HG02943 (cell line): ENCODE measurements around the gene TMEM132C.
"Not testable (repeated sequence)": the region's sequence is repeated elsewhere in the genome, so short reads cannot be mapped to it uniquely, and the experiment has no call there.

Experiments
- ATAC-seq: cut with Tn5 transposase; IDR thresholded peaks from one replicate; pipeline ENCODE4 v1.9.1; 2021; ENCODE audit warnings: mild to moderate bottlenecking, low read depth, moderate library complexity; ENCODE audit not compliant: unreplicated experiment

The TMEM132C gene

DNA sequence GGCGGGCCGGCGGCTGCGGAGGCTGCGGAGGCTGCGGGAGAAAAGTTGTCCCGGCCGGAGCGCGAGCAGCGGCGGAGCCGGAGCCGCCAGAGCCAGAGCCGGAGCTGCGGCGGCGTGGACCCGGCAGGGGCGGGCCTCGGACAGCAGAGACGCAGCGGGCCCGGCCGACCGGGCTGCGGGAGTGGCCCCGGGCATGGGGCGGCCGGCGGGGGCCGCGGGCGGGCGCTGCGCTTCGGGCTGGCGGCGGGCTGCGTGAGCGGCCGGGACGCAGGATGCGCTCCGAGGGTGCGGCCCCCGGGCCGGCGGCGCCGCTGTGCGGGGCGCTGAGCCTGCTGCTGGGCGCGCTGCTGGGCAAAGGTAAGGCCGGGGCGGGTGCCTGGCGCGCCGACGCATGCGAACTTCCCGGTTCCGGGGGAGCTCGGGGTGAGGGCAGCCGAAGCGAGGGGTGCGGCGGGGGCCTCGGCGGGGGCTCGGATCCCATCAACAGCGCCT, at the start of gene TMEM132C:
TSS of gene TMEM132C (plus strand) at position 40 of the 492 bp plus-strand sequence. CDS start at position 273, 233 bp downstream.
- ATAC-seq: no peak

DNA sequence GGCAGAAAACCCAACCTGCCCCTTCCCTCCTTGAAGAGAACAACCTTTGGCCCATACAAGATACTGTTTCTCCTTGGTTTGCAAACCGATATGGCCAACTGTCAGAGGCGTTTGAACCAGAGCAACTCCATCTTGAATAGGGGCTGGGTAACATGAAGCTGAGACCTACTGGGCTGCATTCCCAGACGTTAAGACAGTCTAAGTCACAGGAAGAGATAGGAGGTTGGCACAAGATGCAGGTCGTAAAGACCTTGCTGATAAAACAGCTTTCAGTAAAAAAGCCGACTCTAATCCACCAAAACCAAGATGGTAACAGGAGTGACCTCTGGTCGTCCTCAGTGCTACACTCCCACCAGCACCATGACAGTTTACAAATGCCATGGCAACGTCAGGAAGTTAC, 42.7 kb upstream of the TMEM132C start:
- ATAC-seq: no peak

DNA sequence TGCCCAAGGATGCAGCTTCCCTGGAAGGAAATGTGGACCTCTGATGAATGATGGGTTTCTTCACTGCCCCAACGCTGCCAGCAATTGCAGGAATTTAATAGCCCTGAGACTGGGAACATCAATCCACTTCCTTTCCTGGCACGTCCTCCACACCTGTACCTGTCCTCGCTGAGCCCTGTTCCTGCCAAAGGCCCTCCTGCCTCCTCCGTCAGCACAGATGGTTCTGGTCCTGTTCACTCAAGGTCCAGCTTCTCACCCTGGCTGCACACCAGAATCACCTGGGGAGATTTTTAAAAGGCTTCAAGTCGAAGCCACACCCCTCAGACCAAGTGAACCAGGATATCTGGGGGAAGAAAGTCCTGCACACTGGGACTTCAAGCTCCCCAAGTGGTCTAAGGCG, 38.4 kb upstream of the TMEM132C start:
- ATAC-seq: no peak

DNA sequence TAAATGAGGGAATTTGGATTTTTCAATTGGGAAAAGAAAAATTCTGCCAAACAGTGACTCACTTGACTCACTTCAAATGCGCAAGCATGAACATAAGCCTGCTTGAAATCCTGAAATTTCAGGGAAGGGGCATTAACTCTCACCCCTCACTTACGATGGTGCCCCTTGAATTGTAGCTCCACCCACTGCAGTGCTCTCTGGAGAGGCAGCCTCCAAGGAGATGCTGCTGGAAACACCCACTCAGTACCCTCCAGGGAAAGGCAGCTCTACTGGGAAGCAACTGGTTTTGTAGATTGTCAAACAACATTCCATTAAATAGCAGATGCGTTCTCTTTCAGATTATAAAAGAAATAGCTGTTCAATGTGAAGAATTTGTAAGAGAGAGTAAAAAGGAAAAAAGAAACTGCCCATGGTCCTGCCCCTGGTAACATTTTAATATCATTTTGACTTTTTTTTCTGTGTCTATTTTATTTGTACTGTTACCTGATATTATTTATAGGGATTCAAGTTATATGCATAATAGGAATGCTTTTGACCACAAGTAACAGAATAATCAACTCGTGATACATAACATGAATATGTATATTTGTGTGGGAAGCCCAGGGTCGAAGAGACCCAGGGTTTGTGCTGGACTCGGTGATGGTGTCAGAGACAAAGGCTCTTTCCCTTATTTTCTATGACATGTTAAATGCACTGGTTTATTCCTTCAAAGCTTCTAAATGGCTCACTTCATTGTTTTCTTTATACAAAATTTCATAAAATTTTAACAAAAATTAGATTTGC, 31.1 kb upstream of the TMEM132C start:
- no peak for ATAC-seq

DNA sequence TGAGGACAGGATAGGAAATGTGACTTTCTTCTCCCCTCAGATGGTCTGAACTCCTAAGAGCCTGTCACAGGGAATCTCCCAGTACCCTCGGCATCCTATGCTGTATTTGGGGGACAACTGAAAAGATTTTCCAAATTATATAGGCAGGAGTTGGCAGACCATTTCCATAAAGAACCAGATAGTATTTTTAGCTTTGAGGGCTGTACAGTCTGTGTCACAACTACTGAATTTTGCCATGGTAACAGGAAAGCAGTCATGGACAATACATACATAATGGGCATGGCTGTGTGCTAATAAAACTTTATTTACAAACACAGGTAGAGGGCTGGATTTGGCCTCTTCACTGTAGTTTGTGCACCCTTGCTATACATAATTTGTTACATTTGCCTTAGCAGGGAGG, 30.4 kb upstream of the TMEM132C start:
- no peak for ATAC-seq

DNA sequence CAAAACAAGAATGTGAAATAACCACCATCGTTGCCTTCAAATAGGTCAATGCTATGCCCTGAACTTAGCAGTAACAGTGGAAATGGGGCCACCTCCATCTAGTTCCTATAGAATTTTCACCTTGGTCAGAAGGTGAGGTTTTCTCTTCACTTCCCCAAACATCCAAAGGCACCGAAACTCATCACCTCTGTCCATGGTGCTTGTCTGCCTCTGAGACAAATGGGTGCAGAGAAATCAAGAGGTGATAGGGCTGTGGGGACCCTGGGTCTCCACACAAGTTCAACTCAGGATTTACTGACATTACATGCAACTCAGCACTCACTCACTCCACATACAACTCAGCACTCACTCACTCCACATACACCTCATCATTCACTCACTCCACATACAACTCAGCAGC, 26.2 kb upstream of the TMEM132C start:
- ATAC-seq: no peak

DNA sequence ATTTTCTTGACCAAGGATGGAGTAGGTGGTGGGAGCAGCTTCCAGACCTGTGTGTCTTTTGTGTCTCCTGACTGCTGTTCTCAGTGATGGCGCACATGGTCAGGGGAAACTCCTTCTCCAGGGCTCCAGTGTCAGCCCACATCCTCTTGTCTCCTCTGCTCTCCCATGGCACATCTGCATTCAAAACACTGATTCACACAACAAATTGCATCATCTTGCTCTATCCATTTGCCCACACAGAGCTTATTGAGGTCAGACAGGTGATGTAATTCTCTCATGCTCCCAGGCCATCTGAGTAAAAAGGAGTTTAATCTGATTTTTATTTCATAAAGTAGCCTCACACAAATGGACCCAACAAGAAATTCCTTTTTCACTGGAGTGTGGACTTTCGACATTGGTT, 21.8 kb upstream of the TMEM132C start:
- ATAC-seq: no peak

DNA sequence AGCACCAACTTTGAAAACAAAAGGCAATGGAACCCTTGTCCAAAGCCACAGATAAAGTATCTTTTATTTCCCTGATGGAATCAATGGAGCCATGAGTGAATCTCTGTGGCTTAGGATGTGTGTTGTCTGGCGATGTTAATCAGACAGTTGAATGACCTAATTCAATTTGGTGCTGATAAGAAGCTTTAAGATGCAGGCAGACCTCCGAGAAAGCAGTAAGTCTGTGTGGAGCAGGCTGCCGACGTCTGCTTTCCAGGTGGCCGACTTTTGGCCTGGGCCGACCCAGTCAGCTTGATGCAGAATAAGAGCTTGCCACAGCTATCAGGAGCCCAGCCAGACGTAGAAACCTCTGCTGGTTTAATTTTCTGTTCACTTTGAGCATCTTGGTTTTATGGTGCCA, 21.1 kb upstream of the TMEM132C start:
- no peak for ATAC-seq

DNA sequence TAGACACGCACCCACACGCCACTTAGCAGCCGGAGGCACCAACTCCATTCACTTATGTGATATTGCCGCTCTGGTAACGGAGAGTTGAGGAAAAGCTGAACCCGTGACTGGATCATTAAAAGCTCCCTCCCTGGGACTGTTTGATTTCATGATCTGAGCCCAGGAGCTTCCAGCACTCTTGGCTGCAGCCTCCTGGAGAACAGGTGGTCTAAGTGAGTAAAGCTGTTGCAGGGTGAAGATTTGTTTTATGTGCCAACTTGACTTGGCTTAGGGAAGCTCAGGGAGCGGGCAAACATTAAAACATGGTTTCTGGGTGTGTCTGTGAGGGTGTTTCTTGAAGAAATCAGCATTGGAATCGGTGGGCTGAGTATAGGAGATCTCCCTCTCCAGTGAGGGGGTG, 16.9 kb upstream of the TMEM132C start:
- no peak for ATAC-seq

DNA sequence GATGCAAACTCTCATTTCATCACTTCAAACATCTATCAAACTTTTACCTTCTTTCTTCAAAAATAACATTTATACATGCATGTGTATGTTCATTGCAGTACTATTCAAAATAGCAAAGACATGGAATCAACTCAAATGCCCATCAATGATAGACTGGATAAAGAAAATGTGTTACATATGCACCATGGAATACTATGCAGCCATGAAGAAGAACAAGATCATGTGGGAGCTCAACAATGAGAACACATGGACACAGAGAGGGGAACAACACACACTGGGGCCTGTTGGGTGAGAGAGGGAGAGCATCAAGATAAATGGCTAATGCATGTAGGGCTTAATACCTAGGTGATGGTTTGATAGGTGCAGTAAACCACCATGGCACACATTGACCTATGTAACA, 13.1 kb upstream of the TMEM132C start:
- not testable (repeated sequence) for ATAC-seq

DNA sequence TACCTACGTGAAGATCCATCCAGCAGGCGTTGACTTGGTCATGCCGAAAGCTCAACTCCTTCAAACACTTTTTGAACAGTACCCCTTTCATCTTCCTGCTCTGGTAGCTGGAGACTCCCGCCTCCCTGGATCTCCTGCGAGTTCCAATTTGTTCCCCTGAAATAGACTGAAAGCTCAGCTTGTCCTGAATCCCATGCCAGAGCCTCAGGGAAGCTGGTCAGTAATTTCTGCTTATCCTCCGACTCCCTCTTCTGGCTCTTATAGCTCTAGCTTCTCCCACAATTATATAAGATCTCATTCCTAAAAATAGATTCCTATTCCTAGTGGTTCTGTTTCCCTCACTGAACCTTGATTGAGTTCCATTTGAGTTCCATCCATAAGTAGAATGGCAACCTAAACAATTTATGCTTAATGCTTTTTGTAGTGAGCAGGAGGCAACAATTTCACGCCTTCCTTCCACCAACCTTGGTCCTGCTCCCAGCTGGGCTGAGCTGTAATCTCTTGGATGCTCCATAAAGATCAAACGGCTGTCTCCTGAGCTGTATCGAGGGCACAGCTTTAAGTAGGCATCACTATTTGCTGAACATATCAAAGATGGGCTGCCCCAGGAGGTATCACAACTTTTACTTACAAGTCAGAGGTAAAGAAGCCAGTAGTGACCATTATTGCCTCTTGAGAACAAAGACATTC, 8.0 kb upstream of the TMEM132C start:
- no peak for ATAC-seq

DNA sequence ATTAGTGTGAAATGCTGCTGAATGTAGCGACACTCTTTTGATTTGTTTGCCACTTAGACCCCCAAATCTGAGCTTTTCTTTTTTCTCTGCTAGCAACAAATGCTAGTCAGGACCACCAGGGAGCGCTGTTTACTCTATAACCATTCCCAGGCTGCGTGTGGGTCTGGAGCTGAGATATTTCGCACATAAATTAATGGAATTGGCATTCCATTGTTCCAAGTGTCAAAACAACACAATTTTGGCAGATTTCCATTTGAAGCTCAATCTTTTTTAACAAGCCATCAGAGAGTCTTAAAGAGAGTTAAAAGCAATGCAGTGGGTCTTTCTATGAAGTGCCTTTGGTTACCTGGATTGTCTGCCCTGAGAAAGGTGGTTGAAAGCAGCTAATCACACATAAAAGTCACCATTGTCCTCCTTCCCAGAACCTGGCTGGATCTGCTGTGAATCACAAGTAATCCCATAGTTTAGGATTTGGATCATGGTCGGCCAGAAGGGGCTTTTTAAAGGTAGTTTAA, 7.4 kb upstream of the TMEM132C start:
- ATAC-seq: no peak

DNA sequence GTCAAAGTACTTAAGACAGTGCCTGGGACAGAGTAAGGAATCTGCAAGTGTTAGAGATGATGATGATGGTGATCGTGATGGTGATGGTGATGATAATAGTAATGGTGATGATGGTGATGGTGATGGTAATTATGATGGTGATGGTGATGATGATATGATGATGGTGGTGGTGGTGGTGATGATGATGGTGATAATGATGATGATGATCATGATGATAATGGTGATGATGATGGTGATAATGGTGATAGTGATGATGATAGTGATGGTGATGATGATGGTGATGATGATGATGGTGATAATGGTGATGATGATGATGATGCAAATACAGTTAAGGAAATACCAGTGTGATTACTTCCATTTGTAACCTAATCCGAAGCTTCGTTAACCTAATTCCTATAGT, 5.2 kb upstream of the TMEM132C start:
- no peak for ATAC-seq

DNA sequence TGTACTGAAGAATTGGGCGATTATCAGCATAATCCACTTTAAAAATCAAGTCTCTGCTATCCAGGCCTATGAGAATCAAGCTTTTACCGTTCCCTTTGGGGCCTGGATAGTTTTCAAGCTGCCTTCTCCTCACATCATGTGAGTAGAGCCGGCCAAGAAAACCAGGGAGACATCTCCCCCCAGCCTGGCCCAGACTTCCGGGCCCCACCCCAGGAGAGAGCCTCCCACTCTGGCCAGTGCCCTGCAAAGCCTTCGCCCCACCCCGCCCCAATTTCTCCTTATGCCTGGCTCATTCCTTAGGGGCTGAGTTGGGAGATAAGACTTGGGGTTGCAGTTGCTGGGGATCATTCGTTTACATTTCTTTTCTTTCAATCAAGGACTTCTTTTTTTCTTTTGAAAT, 1.4 kb upstream of the TMEM132C start:
- no peak for ATAC-seq

DNA sequence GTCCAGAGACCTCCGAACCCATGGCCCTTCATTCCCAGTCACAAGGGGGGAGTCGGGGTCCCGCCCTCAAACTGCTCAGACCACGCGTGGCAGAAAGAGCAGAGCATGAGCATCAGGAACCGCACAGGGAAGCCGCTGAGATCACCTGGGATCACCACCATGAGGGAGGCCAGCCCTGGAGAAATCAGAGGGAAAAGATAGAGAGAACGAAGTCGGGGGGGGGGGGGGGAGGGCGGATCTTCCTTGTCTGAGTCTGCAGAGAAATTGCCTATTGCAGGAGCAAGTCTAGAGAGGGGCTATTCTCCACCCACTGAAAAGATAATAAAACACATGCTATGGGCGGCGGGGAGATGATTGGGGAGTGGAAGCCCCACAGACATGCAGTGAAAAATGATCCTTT, 884 bp upstream of the TMEM132C start:
- ATAC-seq: no peak

DNA sequence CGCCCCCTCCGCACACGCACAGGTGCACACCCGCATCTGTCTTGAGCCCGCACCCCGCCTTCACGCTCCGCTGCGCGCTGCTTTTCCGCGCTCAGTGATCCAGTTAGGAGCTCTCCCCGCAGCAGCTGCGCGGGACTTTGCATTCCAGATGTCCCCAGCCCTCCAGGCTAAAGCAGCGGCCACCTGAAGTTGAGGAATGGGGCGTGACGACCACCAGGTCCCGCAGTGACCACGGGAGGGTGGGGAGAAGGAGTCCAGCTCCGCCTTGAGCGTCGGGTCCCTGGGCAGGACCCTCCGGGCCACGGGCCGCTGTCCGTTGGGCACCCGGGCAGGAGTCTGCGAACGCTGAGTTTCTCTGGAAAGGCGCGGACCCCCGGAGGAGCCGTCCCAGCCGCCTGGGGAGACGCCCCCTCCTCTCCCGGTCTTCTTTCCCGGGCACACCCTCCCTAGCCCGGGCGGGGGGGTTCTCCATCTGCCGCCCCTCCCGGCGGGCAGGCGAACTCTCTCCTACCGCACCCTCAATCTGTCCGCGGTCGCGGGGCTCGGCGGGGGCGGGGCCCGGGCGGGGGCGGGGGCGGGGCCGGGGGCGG, 334 bp upstream of the TMEM132C start:
- no peak for ATAC-seq

DNA sequence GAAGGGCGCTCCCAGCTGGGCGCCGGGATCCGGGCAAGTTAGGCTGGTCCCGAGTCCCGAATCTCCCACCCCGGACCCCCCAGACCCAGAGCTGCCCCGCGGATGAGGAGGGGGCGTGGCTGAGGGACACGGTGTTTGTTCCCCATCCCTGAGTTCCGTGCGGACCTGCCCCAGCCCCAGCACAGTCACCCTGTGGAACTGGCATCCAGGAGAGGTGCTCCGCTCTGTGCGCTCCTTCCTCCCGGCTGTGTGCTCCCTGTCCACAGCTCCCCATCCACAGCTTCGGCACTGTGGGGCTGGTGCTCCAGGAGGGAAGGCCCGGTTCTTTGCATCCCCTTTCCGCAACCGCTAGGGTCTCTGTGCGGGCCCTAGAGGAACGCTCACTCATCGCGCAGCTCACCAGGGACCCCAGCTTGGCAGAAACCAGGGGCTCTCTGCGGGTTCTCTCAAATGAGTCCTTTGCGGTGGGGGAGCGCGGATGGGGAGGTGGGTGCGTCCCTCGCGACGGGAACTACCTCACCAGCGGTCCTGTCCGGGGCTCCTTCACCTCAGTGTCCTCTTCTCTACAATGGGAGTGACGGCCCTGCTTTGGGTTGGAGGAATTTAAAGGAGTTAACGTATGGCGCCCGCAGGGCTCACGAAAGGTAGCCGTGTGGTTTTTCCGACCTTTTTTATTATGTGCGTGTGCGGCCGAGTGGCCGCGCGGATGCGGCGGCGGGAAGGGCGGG, 845 bp downstream of the TMEM132C start:
- ATAC-seq: no peak

DNA sequence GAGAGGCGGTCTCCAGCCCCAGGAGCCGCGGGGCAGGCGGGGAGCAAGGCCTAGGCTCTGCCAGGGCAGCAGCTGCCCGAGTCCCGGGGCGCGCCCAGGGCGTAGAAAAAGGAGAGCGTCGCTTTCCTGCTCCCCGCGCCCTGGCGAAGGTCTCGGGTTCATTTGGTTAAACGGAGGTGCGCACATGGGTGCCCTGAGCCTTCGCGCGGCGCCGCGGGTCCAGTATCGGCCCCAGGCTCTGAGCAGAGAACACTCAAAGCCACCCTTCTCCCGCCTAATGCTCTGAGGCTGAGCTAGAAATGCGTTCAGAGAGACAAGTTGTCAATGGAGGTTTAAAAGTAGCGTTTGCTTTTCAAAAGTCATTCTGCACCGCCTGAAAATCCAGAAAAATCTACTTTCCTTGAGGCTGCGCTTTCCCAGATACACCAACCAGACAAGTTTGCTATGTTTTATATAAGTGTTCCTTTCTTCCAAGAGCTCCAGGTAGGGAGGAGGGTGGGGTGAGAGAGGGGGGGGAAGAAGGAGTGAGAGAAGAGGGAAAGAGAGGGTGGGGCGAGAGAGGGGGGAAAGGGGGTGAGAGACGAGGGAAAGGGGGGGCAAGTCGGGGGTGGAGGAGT, 1.5 kb downstream of the TMEM132C start:
- no peak for ATAC-seq

DNA sequence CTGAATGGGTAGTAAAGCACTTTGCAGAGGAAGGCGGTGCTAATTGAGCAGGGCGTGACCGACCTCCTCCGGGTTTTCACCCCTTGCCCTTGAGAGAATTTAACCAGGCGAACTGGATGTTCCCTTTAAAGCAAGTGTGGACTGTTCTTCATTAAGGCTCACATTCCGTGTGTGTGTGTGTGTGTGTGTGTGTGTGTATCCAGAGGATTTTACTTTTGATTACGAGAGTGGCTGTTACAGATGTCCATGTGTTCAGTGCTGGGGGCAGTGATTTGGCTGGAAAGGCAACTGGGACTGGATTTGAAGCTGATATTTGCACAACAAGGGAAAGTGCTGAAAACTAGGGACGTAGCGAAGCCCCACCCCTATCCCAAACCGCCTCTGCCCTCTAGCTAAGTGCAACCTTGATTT, 2.2 kb downstream of the TMEM132C start:
- no peak for ATAC-seq

DNA sequence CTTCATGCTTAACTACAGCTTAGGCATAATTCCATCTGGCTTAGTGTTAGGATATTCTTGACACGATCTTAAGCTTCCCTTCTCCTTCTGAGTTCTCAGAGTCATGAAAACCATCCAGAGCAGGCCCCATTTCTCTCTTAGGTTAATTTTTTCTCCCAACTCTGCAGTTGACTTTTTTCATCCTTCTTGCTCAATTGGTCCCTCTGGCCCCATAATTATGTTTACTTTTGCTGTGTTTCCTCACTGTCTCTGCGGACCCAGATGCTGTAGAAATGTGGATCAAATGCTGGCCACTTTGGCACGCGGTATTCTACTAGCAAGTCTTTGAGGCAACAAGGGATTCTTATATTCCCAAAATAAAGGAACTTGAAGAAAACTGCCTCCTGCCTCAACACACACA, 9.5 kb downstream of the TMEM132C start:
- no peak for ATAC-seq
